Hematopoietic multipotent progenitor cell treated with erythropoietin and hydrocortisone succinate and interleukin-3 and kit ligand, for 8 days (in vitro differentiated cells): ENCODE measurements around the gene CDK2AP2.
"Not testable (repeated sequence)": the region's sequence is repeated elsewhere in the genome, so short reads cannot be mapped to it uniquely, and the experiment has no call there.

Experiments
- DNase-seq: peaks from one replicate; pipeline ENCODE4 v3.0.0-alpha.2; 2015

CDK2AP2 gene

DNA sequence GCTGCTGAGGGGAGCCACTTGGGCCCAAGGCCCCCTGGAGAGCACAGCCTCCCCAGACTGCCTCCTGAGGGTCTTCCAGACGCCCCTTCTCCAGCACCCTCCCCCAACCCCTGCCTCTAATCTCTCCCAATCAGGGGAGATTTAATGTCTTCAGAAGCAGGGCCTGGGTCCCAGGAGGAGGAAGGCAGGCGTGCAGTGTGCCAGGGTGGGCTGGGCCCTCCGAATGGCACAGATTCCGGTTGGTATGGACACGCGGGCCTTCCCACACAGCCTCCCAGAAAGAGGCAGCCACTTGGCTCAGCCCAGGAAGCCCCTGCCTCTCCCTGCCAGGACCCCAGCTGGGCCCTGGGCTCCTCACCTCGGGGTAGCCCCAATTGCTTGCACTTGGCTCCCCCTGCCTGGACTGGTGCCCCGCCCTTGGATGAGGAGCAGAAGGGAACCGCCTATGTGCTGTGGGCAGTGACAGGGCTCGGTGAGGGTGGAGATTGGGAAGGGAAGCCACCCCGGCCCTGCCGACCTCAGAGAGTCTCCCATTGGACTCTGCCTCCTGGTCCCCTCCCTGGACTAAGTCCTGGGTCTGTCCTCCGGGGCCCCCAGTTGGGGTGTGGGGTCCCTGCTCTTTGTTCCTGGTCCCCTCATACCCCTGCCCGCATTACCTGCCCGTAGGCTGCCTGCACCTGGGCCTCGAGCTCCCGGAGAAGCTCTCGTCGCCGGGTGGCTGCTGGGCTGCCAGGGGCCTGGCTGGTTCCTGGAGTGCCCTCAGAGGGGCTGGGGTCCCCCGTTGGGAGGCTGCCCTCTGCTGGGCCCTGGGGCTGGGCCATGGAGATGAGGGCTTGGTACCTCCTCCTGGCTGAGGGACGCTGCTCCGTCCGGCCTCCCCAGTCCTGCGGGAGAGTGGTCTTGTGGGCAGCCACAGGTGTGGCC is 15.9 kb upstream of the CDK2AP2 start:
- DNase-seq: no peak

- DNase-seq: no peak
Observed at GRCh38 chr11:67522844-67523555, 15.0 kb upstream of the CDK2AP2 start, which contains the start of gene CABP2. Gene CABP2, minus strand, starts transcription at chr11:67523446. Its CDS starts 120 bp downstream, at chr11:67523326.

DNA sequence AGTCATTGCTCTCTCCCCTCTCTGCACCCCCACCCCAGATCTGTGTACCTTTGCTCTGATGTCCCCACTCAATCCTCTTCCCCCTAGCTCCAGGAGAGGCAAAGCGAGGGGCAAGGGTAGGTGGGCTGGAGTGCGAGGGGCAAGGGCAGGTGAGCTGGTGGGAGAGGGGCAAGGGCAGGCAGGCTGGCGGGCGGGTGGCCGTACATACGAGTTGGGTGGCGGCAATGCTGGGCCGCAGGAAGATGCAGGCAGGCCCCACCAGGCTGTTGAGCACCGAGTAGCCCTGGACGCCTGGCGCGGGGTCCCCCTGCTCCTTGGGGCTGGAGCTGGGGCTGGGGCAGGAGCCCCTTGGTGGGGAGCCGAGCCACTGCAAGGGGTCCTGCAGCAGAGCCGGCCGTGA is 14.4 kb upstream of the CDK2AP2 start:
- DNase-seq: no peak

- no peak for DNase-seq
Observed at GRCh38 chr11:67521924-67522323, 14.0 kb upstream of the CDK2AP2 start.

GRCh38 chr11:67520856-67521824 is 13.2 kb upstream of the CDK2AP2 start:
- no peak for DNase-seq

- no peak for DNase-seq
Observed at GRCh38 chr11:67519726-67520125, 11.8 kb upstream of the CDK2AP2 start.

DNA sequence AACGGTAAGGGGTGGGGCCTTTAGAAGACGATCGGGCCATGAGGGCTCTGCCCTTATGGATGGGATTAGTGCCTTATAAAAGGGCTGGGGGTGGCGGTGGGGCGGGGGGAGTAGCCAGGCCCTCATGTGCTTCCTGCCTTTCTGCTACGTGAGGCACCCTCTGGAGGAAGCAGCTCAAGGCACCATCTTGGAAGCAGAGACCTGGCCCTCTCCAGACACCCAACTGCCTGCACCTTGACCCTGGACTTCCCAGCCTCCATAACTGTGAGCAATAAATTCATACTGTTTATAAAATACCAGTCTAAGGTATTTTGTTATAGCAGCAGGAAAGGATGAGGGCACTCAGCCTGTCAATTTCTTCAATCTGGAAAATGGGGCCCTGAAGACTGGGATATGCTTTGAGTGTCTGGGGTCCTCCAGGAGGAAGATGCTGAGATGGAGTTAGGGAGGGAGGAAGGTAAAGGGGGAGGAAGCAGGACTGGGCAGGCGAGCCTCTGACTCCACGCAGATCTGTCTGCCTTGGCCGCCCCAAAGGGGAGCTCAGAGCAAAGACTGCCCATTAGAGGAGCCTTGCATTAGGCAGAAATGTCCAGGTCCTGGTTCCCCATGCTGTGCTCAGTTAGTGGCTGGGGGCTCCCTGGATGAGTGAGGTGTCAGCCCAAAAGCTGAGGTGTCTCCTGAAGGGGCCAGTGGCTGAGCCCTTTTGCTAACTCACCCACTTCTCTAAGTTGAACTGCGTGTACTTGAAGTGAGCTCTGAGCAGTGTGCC is 10.0 kb upstream of the CDK2AP2 start:
- DNase-seq: no peak

- DNase-seq: no peak
Observed at GRCh38 chr11:67516806-67517205, 8.8 kb upstream of the CDK2AP2 start.

DNA sequence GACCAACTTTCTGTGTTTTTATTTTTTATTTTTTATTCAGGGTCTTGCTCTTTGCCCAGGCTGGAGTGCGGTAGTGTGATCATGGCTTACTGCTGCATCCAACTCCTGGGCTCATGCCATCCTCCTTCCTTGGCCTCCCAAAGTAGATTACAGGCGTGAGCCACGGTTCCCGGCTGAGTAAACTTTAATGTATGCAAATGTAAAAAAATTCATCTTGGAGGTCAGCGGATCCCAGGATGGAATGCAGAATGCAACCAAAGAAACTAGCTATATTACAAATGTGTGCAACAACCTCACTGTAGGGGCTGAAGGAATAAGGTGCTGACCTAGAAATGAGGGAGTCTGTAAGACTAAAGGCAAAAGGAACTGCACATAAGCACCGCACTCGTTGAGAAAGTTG is 6.2 kb upstream of the CDK2AP2 start:
- no peak for DNase-seq

- not testable (repeated sequence) for DNase-seq
Observed at GRCh38 chr11:67511558-67511957, 3.6 kb upstream of the CDK2AP2 start.

GRCh38 chr11:67510023-67510345 is 2.0 kb upstream of the CDK2AP2 start:
- DNase-seq: no peak

- DNase-seq: peak; percentile 96
Observed at GRCh38 chr11:67508486-67509121, 642 bp upstream of the CDK2AP2 start.

DNA sequence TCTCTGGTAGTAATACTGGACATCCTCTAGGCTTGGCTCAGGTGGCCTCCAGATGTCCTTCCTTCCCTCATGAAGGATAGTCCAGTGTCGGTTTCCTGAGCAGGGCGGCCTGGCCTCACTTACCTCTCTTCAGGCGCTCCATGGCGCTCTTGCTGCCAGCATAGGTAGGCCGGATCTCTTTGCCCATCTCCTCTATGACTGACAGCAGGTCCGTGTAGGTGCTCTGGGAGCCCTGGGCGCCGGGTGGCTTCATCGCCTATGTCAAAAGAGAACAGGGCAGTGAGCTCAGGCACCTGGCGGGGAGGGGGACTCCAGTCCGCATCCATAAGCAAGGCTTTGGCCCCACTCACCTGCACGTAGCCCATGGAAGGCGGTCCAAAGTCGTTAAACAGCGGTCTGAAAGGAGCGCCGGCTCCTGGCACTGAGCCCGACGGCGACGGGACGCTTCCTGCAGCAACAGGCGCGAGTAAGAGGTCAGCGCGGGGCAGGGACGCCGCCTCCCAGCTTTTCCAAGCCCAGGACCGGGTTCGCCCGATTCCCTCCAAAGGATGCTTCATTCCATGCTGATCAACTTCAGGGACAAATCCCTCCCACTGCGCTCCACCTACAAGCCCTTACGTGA is 609 bp downstream of the CDK2AP2 start:
- no peak for DNase-seq

GRCh38 chr11:67506426-67507051 is 1.4 kb downstream of the CDK2AP2 start:
- no peak for DNase-seq

GRCh38 chr11:67505605-67506396 is 2.2 kb downstream of the CDK2AP2 start:
- peak; percentile 95 for DNase-seq

DNA sequence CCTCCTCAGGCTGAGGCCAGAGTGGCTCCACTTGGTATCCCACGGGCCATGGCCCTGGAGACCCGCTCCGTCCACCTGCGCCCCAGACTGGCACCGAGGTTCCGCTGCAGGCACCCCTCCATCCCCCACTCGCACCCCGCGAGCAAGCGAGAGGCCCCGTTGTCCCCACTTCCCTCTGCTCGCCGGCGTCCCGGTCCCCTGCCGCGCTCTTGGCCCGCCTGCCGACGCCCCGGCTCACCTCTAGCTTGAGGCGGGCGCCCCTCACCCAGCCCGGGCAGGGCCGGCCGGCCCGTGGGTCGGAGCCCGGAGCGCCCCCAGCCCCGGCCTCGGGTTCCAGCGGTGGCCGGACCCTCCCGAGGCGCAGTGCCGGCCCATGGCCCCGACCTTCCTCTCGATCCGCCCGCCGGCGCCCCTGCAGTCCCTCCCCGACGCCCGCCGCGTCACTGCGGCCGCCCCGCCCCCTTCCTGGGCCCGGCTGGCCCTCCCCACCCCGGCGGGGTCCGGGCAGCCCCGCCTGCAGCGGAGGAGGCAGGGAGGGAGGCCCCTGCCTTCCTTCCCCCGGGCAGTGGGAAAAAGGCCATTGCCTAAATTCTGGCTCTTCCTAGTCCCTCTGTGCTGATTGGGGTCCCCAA is 2.9 kb downstream of the CDK2AP2 start, which contains the start of gene PITPNM1:
Gene PITPNM1 (minus strand): TSS at position 414 of the 632 bp plus-strand sequence. CDS start 1,183 bp downstream, outside the sequence.
- peak; percentile 16 for DNase-seq

- no peak for DNase-seq
Observed at GRCh38 chr11:67504005-67504949, 3.7 kb downstream of the CDK2AP2 start.
